NCI-H1105 (cell line): ENCODE results near the gene CRNKL1.

Experiments
- DNase-seq: peaks from one replicate; lab custom pipeline; 2025; lab: John Stamatoyannopoulos, UW

The CRNKL1 gene

DNA sequence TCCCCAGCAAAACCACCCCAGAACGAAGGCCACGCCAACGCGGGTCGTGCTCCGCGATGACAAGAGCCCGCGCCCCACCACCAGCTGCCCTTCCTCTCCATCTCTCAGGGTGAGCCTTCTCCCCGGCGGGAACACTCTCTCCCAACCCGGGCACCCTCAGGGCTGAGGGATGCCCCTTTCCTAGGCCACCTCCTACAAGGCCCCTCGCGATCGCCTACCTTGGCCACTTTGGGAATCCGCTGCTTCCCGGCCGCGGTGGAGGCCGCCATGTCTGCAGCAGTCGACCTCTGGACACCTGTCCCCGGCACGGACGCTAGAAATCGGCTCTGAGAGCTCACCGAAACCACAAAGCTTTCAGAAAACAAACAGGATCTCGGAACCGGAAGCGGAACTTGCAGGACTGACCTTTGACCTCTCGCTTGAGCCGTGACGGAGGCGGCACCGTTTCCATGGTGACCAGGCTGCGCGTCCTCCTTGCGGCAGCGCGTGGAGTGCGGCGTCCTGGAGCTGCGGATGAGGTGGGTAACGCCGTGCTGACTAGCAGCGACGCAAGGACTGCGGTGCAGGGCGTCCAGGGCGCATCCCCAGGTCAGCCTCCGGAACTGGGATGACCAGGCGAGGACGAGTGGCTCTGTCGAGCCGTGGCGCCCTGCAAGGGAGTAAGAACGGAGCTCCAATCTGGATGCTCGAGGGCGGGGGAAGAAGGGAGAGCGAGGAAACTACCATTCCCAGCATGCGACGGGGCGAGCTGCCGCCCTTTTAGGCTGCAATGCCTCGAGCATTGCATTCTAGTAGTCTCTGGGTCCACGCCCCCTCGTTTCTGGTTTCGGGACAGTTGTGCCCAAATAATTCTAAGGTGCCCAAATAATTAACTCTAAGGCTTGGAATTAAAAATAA lies at the start of gene CRNKL1, which contains the start of gene CFAP61:
Gene CRNKL1, minus strand, starts transcription at position 393 of the 897 bp plus-strand sequence. Its CDS starts 124 bp downstream, at position 269.
Gene CFAP61, plus strand, starts transcription at position 459 of the 897 bp plus-strand sequence. CDS start 4,122 bp downstream, outside the sequence.
- DNase-seq = peak; percentile 97

DNA sequence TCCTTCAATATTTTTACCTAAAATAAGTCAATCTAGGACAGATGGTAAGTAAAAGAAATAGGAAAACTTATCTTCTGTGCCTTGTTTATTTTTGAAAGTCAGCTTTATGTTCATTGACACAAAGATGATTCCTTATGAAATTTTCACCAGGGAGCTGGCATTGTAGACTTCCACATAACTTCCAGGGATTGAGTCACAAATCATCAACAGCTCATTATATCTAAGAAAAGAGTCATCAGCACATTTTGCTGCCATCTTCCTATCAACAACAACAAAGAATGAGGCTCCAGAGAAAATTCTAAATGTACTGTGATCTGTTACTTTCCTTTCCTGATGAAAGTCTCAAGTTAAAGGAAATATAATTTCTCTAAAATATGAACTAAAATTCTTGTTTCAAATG lies 48.6 kb upstream of the CRNKL1 start:
- DNase-seq = no peak

DNA sequence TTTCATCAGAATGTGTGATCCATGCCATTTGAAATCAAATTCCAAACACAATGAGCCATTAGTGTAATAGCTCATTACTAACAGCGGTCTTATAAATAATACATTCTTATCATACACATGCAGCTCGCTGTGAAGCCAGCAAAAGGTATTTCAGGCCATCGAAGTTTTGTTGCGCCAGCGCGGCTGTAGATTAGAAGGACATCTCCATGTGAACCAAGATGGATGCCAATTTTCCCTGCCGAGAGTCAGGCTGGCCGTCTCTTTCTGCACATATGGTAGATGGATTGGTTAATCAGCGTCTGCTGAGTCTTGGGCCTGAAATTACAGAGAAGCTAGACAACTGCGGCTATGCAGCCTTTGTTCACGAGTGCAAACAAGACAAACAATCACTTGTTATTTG lies 44.2 kb upstream of the CRNKL1 start:
- no peak for DNase-seq

DNA sequence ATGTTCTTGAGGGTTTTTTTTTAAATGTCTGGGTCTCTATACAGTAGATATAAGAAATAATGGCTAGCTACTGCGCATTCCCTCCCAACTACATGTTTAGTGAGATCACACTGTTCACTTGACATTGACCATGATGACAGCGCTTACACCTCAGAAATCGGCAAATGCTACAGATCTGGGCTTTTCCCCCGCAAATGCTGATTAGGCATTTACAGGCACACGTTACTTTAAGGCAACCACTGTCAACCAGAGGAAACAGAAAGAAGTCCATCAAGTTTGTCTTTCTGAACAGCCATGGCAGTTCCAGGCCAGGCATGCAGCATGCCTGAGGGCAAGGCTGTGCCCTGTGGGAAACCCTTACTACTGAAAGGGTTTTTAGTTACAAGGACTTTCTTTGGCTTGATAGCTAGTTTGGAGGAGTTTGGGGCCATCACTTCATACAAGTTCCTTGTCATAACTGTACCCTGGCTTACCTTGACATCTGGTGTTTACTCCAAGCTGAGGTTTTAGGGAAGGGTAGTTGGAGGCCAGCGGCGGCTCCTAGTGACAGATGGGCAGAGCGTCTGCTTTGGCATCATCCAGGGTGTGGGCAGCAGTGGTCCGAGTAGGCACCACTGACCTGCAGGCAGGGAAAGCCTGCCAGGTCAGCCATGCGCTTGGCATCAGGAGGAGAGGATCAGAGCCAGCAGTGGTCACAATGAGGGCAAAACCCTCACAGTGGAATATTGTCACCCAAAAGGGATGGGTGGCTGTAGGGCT lies 43.0 kb upstream of the CRNKL1 start:
- DNase-seq = no peak

DNA sequence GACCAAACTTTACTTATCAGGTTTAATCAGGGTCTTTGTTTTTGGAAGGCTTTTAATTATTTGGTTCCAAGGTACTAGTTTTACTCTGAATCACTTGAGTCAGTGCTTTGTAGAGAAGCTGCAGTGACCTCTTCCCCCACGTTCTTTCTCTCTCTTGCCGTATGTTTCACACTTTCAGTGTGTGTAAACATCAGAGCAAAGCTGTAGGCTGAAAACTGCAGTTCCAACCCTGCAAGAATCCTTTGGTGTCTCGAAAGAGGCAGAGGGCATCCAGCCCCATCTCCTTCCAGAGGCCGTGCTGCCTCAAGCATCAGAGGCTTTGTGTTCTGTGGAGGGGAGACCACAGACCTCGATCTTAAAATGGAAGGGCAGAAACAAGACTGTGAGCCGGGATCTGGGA lies 42.1 kb upstream of the CRNKL1 start:
- DNase-seq = no peak

DNA sequence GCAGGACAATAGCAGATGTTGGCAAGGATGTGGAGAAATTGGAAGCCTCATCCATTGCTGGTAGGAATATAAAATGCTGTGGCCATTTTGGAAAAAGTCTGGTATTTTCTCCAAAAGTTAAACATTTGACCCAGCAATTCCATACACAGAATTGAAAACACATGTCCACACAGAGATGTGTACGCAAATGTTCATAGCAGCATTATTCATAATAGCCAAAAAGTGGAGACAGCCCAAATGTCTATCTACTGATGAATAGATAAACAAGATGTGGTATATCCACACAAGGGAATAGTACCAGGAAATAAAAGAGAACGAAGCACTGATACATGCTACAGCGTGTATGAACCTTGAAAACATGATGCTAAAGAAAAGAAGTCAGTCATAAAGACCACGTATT lies 40.6 kb upstream of the CRNKL1 start:
- no peak for DNase-seq

DNA sequence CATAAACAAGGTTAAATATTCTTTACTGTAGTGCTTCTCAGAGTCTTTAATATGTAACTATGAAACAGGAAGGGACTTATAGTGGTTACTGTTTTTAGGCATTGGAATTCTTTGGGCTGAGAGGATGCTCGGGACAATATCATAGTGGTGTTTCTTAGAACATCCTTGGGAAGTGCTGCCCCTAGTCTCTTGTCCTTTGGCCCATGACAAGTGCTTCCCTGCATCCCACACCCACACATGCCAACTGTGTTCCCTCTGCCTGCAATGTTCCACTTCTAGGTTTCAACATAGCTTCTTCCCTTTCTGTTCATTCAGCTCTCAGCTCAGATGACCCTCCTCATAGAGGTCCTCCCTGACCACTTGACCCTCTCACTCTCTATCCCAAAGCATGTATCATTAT lies 37.7 kb upstream of the CRNKL1 start:
- DNase-seq = no peak

DNA sequence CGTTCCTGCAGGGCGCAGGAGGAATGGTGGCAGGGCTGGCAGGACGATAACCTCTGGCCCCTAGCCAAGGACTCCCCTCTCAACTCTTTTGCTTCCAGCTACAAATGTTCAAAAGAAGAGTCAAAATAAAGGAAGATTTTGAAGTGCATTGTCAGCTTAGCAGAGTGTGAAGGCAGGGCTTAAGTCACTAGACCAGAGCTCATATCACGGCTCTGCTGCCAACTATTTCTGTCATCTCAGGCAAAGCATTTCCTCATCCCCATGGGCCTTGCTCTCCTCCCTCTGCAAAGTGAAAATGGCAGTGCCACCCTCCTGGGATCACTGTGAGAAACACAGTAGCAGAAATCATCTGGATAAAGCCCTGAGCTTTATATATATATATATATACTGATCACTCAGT lies 36.8 kb upstream of the CRNKL1 start:
- DNase-seq = no peak

DNA sequence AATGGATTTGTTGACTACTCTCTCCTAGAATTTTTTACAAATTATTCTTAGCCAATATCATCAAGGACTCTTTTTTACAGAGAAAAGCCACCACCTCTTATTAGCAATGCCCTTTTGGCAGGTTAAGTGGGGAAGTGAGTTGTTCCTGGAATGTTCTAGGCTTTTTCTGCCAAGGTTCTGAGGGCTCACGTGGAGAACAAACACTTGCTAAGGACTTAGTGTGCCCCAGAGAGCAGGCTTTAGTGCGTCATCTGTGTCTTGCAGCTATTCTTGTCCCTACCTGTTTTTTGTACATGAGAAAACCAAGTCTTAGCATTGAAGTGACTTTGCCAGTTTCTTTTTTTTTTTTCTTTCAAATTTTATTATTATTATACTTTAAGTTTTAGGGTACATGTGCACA lies 33.5 kb upstream of the CRNKL1 start:
- no peak for DNase-seq

DNA sequence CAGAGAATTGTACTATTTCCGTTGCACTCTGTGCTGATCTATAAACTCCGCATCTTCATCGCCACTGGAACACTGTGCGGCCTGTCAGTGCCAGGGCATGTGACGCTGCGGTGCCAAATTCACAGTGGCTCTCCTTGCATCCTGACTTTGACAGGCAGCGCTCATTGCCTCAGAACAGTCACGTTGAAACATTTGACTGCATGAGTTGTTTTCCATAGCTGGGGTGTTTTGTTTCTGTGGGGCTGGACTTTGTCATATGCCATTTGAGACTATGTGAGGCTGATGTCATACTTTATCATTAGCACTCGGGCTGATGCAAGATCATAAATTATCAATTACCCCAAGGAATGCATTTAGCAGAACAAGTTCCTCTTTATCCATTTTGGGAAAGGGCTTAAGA lies 32.8 kb upstream of the CRNKL1 start:
- DNase-seq = no peak

DNA sequence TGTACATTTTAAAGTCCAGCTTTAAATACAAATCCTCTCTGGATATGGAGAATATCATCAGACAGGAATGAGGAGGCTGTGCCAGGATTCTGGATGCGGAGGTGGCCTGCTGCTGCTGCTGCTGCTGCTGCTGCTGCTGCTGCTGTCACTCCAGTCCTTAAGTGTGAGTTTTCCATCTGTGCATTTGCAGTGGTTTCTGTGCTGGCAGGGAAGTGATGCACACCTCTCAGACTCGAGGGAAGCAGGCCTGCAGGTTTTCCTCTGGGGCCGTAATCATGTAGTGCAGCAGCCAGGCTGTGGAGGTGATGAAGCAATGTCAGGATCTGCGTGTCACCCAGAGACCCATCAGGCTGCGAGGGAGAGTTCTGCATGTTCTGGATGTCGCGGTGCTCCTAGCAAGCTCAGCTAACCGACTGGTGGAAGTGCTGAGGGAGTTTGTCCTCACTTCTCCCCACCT lies 32.1 kb upstream of the CRNKL1 start:
- DNase-seq = no peak

DNA sequence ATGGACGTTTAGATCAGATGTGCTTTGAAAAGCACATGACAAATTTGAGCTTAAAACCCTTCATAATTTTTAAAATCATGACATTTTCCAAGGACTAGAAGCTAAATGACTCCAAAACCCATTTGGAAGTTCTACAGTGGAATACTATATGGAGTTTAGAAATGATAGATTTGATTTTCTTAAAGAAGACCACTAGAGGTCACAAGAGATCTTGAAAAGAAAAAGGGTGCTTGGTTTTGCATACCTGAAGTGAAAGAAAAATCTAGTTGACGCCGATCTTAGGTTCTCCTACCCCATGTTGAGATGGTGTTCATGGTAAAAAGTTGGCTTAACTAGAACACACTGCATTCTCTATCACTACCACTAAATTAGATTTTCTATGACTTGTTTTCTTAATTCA lies 31.5 kb upstream of the CRNKL1 start:
- DNase-seq = peak; percentile 62

DNA sequence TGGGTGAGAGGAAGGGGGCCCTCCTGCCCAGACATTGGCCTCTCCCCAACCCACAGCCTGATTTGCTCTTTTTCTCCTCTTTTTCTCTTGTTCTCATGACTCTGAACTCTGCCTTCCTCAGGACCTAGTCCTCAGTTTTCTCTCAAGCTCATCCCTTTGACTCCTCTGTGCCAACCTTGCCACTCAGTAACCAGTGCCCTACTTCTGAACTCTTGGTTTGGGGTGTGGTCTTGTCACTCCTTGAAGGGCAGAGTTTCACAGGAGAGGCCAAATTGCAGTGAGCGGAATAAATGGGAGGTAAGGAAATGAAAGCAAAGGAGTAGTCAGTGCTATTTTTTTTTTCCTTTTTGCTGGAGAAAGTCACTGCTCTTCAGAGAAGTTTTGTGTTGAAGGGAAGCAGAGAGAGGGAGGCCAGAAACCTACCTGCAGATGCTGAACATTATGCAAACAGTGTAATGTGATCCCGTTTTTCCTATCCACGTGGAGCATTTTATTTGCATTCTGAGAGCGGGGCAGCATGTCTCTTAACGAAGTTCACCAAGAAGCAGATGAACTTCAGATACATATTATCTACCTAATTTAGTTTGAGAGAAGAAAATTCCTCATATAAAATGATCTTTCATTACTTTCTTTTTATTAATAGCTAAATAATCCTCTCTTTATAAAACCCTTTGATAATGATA lies 27.0 kb upstream of the CRNKL1 start:
- peak; percentile 25 for DNase-seq

DNA sequence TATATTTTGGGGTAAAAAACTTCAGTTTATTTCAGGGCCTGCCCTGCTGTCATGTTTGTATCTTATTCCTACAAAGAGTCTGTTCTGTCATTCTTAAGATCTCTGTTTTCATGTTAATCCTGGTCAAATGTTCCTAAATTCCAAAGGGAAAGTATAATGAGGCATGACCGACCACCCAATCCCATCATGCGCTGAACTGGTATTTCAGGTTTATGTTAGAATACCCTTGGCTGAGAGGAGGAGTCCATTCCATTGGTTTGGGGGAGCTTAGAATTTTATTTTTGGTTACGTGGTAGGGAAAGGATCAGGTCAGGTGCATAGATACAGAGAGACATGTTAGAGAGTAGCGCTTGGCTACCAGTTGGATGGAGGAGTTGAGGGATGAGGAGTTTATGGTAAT lies 25.8 kb upstream of the CRNKL1 start:
- DNase-seq = no peak

DNA sequence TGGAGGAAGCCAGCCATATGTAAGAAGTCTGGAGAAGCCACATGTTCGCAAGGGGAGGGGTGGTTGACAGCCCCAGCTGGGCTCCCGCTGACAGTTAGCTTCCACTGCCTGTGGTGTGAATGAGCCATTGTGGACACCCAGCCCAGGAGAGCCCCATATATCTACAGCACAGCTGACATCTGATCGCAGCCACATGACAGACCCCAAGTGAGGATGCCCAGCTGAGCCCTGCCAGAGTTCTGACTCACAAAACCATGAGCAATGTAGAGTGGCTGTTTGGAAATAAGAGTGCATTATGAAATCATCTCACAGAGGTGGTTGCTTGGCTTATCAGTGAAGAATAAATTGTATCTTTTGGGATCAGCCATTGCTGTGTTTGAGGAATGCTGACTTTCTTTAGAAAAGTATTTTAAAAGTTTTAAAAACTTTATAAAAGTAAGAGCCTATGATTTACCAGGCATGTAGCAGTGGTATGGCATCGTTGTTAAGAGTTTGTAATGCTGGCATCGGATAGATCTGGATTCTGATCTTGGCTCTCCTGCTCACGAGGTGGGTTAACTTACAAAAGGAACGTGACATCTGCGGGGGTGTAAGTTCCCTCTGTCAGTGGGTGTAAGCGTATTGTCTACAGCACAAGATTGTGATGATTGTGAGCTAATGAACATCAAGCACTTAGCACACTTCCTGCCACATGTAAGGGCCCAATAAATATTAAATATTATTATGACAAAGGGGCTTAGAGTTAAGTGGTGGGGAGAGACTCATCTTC lies 24.2 kb upstream of the CRNKL1 start:
- DNase-seq = no peak

DNA sequence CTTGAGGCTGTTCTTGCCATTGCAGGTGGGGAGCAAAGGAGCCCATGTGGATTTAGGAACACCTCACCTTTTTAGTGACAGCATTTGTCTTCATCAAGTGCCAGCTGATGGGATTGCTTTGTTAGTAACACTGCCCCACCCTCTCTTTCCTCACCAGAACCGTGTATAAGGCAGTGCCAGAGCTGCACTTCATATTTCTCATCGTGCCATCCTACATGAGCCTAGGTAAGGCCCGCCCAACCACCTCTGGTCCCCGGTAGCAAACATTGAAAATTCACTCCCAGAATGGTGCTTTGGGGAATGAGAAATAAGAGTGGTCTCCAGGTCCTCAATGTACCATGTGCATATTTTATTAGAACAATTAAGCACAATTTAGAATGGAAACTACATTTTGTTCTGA lies 22.8 kb upstream of the CRNKL1 start:
- no peak for DNase-seq

DNA sequence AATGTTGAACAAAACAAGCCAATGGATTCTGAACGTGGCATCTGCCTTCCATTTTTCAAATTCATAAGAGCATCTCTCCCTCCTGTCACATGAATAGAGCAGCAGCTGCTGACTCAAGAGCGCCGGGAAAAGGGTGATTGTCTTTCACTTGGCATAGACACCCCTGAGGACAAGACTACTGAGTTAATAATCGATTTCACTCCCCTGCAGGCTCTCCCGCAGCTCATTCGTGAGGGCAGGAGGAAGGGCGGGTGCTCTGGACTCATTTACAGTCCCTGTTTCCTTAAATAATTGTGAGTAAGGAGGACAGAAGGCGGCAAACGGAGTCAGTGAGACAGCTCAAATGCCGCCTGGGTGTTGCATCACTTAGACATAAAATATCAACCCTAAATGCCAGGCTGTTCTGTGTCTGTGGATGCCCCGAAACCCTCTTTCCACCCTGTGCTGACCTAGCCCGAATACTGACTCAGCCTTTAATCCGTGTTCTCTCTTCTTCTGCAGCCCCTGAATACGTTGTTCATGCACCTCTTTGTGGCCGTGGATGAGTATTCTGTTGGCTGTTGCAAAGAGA lies 21.6 kb upstream of the CRNKL1 start:
- DNase-seq = no peak

DNA sequence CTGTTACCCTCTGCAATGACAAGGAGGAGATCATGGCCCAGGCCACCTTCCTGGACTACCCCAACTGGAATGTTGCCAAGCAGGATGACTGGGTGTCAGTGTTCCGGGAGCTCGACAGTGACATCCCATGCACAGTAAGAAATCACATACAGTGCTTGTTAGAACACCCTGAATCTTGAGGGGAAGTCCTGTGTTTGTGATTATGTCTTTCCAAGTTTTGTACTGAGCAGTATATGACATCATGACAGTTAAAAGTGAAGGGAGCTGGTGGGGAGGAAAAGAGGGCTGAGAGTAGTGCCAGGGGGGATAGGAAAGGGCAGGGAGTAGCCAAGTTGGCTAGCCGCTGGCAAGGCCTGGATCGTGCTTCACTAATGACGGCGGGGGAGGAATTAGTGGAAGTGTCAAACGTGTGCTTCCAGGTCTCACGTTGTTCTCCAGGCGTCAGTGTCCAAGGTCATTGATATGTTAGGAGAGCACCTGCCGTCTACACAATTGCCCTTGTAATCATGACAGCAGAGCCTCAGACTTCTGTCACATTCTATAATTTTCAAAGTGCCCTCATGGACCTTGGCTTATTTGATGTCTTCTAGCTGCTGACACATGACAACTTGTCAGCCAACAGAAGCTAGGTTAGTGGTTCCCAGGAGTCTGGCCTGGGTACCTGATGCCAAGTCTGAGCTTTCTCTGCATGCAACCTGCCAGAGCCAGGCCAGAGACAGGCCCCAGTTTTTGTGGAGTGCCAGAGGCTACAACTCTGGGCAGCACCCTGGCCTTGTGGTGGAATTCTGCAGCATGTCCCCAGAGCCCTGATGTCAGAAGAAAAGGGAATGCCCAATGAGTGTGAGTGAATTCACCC lies 18.8 kb upstream of the CRNKL1 start:
- DNase-seq = no peak

DNA sequence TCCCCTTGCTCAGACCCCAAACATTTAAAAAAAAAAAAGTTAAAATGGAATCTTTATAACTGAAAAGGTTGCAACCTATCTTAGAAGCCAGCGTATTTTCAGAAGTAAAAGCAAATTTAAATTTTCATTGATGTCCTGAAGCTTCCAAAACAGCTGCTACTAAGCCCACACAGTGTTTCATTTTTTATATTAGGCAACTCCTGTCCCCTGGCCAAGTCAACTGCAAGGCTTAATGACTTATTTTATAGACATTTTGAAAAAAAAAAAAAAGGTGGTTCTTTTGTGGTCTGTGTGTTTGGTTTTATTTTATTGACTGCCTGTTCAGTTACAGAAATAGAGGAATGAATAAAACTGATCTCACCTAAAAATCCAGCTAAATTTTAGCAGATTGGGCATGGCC lies 13.1 kb upstream of the CRNKL1 start:
- DNase-seq = no peak

DNA sequence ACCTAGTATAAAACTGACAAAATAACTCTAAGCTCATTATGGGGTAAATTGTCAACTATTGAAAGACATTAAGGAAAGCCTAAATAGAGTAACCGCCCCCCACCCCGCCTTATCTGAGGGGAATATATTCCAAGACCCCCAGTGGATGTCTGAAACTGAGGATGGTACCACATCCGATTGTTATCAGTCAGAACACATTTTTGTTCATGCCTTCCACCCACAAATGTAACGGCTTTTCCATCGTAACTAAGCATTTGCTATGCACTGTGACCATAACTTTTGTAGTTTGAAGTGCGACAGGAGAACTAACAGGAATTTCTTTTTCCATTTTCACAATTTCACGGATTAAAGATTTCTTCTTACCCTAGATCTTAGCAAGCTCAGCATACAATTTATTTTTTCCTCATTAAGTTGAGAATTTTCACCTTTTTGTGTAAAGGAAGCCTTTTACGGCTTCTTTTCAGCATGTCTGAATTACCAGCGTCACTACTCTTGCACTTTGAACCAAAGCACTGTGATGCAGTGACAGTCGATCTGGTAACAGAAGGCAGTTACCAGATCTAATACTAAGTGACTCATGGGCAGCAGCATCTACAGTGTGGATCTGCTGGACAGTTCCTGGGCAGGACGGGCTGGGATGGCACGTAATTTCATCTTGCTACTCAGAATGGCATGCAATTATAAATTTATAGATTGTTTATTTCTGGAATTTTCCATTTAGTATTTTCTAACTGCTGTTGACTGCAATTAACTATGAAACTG lies 11.9 kb upstream of the CRNKL1 start:
- DNase-seq = no peak
